Activated CD4-positive, alpha-beta T cell treated with anti-CD3 and anti-CD28 coated beads, Interleukin-2, Interleukin-6, amounts not matched to agents 100 ng/mL and 50 ng/mL, durations not matched to agents 16 hours and 8 hours (primary cell): ENCODE data around the gene MTUS2.

Source experiments
- DNase-seq: peaks from one replicate; pipeline ENCODE4 v3.0.0-alpha.2; 2020

Gene MTUS2

GRCh38 chr13:29464105-29464679 lies 644.1 kb downstream of the MTUS2 start:
- no peak for DNase-seq

GRCh38 chr13:29465741-29466293 lies 645.7 kb downstream of the MTUS2 start:
- DNase-seq = no peak

GRCh38 chr13:29471551-29471950 lies 651.4 kb downstream of the MTUS2 start:
- DNase-seq = no peak

GRCh38 chr13:29472332-29472961 lies 652.3 kb downstream of the MTUS2 start:
- peak; percentile 62 for DNase-seq

GRCh38 chr13:29473166-29473565 lies 653.0 kb downstream of the MTUS2 start:
- no peak for DNase-seq

GRCh38 chr13:29474991-29475390 lies 654.9 kb downstream of the MTUS2 start:
- DNase-seq = no peak

GRCh38 chr13:29476046-29476445 lies 655.9 kb downstream of the MTUS2 start:
- DNase-seq = no peak

- no peak for DNase-seq
Observed at GRCh38 chr13:29479716-29480492, 659.8 kb downstream of the MTUS2 start.

GRCh38 chr13:29480893-29481525 lies 660.9 kb downstream of the MTUS2 start:
- DNase-seq = no peak

- no peak for DNase-seq
Observed at GRCh38 chr13:29481603-29482002, 661.5 kb downstream of the MTUS2 start.

- DNase-seq = no peak
Observed at GRCh38 chr13:29482504-29482903, 662.4 kb downstream of the MTUS2 start.

- no peak for DNase-seq
Observed at GRCh38 chr13:29483211-29483610, 663.1 kb downstream of the MTUS2 start.

GRCh38 chr13:29483623-29484022 lies 663.5 kb downstream of the MTUS2 start:
- no peak for DNase-seq

GRCh38 chr13:29484236-29484635 lies 664.1 kb downstream of the MTUS2 start:
- no peak for DNase-seq

GRCh38 chr13:29484796-29485195 lies 664.7 kb downstream of the MTUS2 start:
- DNase-seq = no peak

- DNase-seq = no peak
Observed at GRCh38 chr13:29486551-29486950, 666.4 kb downstream of the MTUS2 start.

GRCh38 chr13:29487466-29488454 lies 667.6 kb downstream of the MTUS2 start:
- no peak for DNase-seq

GRCh38 chr13:29489650-29490560 lies 669.8 kb downstream of the MTUS2 start:
- DNase-seq = no peak

- no peak for DNase-seq
Observed at GRCh38 chr13:29490561-29490885, 670.4 kb downstream of the MTUS2 start.

- DNase-seq = no peak
Observed at GRCh38 chr13:29491248-29491647, 671.1 kb downstream of the MTUS2 start.

GRCh38 chr13:29493796-29494195 lies 673.7 kb downstream of the MTUS2 start:
- no peak for DNase-seq
